Endodermal cell (in vitro differentiated cells): Measurements from ENCODE around the gene ZNF585A. TPM values are rescaled to one million over a fixed set of nuclear protein-coding genes. Genes with fewer than 3 reads are reported as not detected.
"Not testable (repeated sequence)": the region's sequence is repeated elsewhere in the genome, so short reads cannot be mapped to it uniquely, and the experiment has no call there.

ENCODE experiments used
- DNase-seq: peaks from one replicate; pipeline ENCODE4 v3.0.0-alpha.2; 2017
- H3K27ac ChIP-seq: 2 replicates; pipeline ENCODE4 v1.5.1; 2013; ENCODE audit warnings: mild to moderate bottlenecking, low read depth, low read length, moderate library complexity
- H3K27me3 ChIP-seq: 2 replicates; pipeline ENCODE4 v1.6.1; 2013; ENCODE audit warnings: mild to moderate bottlenecking, low read length, moderate library complexity; ENCODE audit not compliant: insufficient read depth, control insufficient read depth, poor library complexity, severe bottlenecking
- H3K36me3 ChIP-seq: 2 replicates; pipeline ENCODE4 v1.7.0; 2013; ENCODE audit warnings: mild to moderate bottlenecking, low read length, moderate library complexity; ENCODE audit not compliant: control insufficient read depth, insufficient read depth
- H3K4me1 ChIP-seq: one replicate; pipeline ENCODE4 v1.7.0; 2013; ENCODE audit warnings: low read length; ENCODE audit not compliant: control insufficient read depth, insufficient read depth
- H3K4me3 ChIP-seq: 2 replicates; pipeline ENCODE4 v1.5.1; 2013; ENCODE audit warnings: mild to moderate bottlenecking, low read length, moderate library complexity
- H3K9ac ChIP-seq: 2 replicates; pipeline ENCODE4 v1.6.1; 2013; ENCODE audit warnings: mild to moderate bottlenecking, low read length, moderate library complexity; ENCODE audit not compliant: poor library complexity, severe bottlenecking; ENCODE audit errors: extremely low read depth
- H3K9me3 ChIP-seq: 2 replicates; pipeline ENCODE4 v1.6.1; 2013; ENCODE audit warnings: mild to moderate bottlenecking, low read length, moderate library complexity; ENCODE audit not compliant: control insufficient read depth
- H3K27ac Mint-ChIP-seq: 2 replicates; pipeline ENCODE4 v1.8.0; 2020; ENCODE audit warnings: mixed read lengths
- H3K27me3 Mint-ChIP-seq: 2 replicates; pipeline ENCODE4 v1.8.0; 2021; ENCODE audit warnings: mild to moderate bottlenecking, mixed read lengths; ENCODE audit not compliant: insufficient read depth
- H3K36me3 Mint-ChIP-seq: 2 replicates; pipeline ENCODE4 v1.8.0; 2020; ENCODE audit warnings: low read depth, mixed read lengths
- H3K4me1 Mint-ChIP-seq: 2 replicates; pipeline ENCODE4 v1.8.0; 2020; ENCODE audit warnings: mixed read lengths
- H3K4me3 Mint-ChIP-seq: 2 replicates; pipeline ENCODE4 v1.8.0; 2020; ENCODE audit warnings: mild to moderate bottlenecking, moderate library complexity, mixed read lengths
- H3K9me3 Mint-ChIP-seq: 2 replicates; pipeline ENCODE4 v1.8.0; 2020; ENCODE audit warnings: mild to moderate bottlenecking, mixed read lengths
- WGBS, 2 experiments: methylation state at CpG; one replicate each; pipeline versions ENCODE4 v1.1.5 to v1.1.7; 2013; ENCODE audit warnings: missing lambda C conversion rate in 2 of 2, mixed read lengths in 1 of 2; ENCODE audit not compliant: insufficient coverage in 1 of 2, insufficient read length in 1 of 2; 5-methylcytosine and 5-hydroxymethylcytosine counted together
- total RNA-seq, 2 donors: library from RNA; stranded (reverse); fragmentation: NEBNext Ultra II Directional in 1 of 2; extraction: Animal tissue kit (Norgen Biotek cat#: 25700) in 1 of 2; gene quantifications; 2 replicates in 1 of 2; 3 replicates in 1 of 2; pipeline ENCODE4 v1.2.1, GENCODE V29; 2021
- TF ChIP-seq, protein P1 (sequence below): fragments of 200-600 bp; sonication (generic); conservative IDR thresholded peaks from 2 replicates; pipeline ENCODE4 v1.5.0; 2021; ENCODE audit warnings: antibody characterized with exemption, mild to moderate bottlenecking

ZNF585A gene
- total RNA-seq, 2 donors from 2014 or later = 6.2 to 19.6 TPM

DNA sequence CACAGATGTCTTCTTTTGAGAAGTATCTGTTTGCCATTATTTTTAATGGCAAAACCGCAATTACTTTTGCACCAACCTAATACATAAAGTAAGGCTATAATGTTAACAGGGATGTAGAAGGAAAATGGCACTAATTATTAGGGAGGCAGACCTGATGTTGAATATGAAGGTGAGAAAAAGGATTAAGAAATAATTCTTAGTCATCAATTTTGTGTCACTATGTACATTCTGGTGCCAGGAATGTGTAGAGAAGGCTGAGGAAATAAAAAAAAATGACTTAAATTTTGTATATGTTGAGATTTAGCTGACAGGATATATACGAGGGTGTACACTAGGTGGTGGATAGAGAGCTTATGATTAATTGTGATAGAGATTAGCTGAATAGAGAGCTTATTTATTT, 25.3 kb upstream of the ZNF585A start:
- H3K27me3 ChIP-seq = no peaks in the 10 kb centered on the region
- Mint-ChIP-seq H3K36me3 (peaks cover 31% of the 10 kb centered on the region), H3K9me3 (peaks cover 42% of the 10 kb centered on the region), H3K27ac (no peak overlapping the region), H3K27me3 (no peaks in the 10 kb centered on the region), H3K4me1 (no peaks in the 10 kb centered on the region), H3K4me3 (no peak overlapping the region)
- no peak overlapping the region for H3K27ac ChIP-seq
- H3K4me1 ChIP-seq = no peaks in the 10 kb centered on the region
- no peak overlapping the region for H3K9ac ChIP-seq
- peaks cover 18% of the 10 kb centered on the region for H3K9me3 ChIP-seq
- DNase-seq = no peak
- WGBS, 2 experiments = 90% methylated on average over 1 of the region's 2 CpGs; no CpG with 5 or more reads in 1 of the 2 experiments
- H3K4me3 ChIP-seq = no peak overlapping the region
- H3K36me3 ChIP-seq = no peaks in the 10 kb centered on the region
- TF ChIP-seq, protein P1, sequence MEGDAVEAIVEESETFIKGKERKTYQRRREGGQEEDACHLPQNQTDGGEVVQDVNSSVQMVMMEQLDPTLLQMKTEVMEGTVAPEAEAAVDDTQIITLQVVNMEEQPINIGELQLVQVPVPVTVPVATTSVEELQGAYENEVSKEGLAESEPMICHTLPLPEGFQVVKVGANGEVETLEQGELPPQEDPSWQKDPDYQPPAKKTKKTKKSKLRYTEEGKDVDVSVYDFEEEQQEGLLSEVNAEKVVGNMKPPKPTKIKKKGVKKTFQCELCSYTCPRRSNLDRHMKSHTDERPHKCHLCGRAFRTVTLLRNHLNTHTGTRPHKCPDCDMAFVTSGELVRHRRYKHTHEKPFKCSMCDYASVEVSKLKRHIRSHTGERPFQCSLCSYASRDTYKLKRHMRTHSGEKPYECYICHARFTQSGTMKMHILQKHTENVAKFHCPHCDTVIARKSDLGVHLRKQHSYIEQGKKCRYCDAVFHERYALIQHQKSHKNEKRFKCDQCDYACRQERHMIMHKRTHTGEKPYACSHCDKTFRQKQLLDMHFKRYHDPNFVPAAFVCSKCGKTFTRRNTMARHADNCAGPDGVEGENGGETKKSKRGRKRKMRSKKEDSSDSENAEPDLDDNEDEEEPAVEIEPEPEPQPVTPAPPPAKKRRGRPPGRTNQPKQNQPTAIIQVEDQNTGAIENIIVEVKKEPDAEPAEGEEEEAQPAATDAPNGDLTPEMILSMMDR = no peak

DNA sequence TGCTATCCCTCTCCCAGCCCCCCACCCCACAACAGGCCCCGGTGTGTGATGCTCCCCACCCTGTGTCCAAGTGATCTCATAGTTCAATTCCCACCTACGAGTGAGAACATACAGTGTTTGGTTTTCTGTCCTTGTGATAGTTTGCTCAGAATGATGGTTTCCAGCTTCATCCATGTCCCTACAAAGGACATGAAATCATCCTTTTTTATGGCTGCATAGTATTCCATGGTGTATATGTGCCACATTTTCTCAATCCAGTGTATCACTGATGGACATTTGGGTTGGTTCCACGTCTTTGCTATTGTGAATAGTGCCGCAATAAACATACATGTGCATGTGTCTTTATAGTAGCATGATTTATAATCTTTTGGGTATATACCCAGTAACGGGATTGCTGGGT, 24.6 kb upstream of the ZNF585A start:
- 92% methylated on average over 5 of the region's 5 CpGs; no CpG with 5 or more reads in 1 of the 2 experiments for WGBS, 2 experiments
- Mint-ChIP-seq H3K36me3 (peaks cover 33% of the 10 kb centered on the region), H3K9me3 (peaks cover 45% of the 10 kb centered on the region)
- not testable (repeated sequence) for DNase-seq, H3K4me3 ChIP-seq, H3K27ac Mint-ChIP-seq, H3K27me3 ChIP-seq, H3K27ac ChIP-seq, H3K27me3 Mint-ChIP-seq, H3K4me1 Mint-ChIP-seq, H3K36me3 ChIP-seq, H3K9ac ChIP-seq, H3K4me3 Mint-ChIP-seq, H3K4me1 ChIP-seq
- peaks cover 14% of the 10 kb centered on the region for H3K9me3 ChIP-seq

DNA sequence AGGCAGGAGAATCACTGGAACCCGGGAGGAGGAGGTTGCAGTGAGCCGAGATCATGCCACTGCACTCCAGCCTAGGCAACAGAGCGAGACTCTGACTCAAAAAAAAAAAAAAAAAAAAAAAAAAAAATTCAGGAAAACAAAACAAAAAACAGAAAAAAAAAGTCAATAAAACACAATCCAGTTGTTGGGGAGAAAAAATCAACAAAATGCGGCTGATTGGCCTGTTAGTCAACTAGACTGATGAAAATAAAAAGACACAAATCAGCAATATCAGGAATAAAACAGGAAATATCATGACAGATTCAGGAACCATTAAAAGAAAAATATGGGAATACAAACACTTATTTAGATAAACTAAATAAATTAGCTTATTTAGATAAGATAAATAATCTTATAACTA, 22.8 kb upstream of the ZNF585A start:
- H3K4me1 ChIP-seq, H3K27ac Mint-ChIP-seq, H3K27ac ChIP-seq, H3K36me3 ChIP-seq, H3K9ac ChIP-seq, H3K27me3 ChIP-seq, H3K27me3 Mint-ChIP-seq, H3K4me3 Mint-ChIP-seq, H3K4me1 Mint-ChIP-seq, H3K4me3 ChIP-seq, DNase-seq: not testable (repeated sequence)
- 98% methylated on average over 3 of the region's 4 CpGs; no CpG with 5 or more reads in 1 of the 2 experiments for WGBS, 2 experiments
- H3K9me3 ChIP-seq = peaks cover 27% of the 10 kb centered on the region
- Mint-ChIP-seq H3K36me3 (peaks cover 41% of the 10 kb centered on the region), H3K9me3 (peaks cover 55% of the 10 kb centered on the region)

DNA sequence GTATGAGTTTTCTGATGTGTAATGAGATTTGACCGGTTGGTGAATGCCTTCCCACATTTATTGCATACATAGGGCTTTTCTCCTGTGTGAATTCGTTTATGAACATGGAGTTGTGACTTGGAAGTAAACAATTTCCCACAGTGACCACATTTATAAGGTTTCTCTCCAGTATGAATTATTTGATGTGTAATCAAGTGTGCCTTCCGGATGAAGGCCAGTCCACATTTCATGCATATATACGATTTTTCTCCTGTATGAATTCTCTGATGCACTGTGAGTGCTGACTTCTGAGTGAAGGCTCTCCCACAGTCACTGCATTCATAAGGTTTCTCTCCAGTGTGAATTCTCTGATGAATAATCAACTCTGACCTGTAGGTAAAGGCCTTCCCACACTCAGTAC, 13.6 kb upstream of the ZNF585A start:
- H3K4me3 ChIP-seq = peak overlapping the region; percentile 40
- not testable (repeated sequence) for H3K9ac ChIP-seq, DNase-seq, H3K27ac ChIP-seq, H3K27me3 Mint-ChIP-seq, H3K27ac Mint-ChIP-seq, H3K27me3 ChIP-seq, H3K4me1 Mint-ChIP-seq, H3K4me1 ChIP-seq, H3K4me3 Mint-ChIP-seq
- H3K36me3 ChIP-seq = peaks cover 27% of the 10 kb centered on the region
- H3K36me3 Mint-ChIP-seq = peaks cover 67% of the 10 kb centered on the region
- WGBS, 2 experiments = 93% methylated on average over 2 of the region's 4 CpGs; no CpG with 5 or more reads in 1 of the 2 experiments
- H3K9me3 ChIP-seq = peaks cover 62% of the 10 kb centered on the region
- peaks cover 85% of the 10 kb centered on the region for H3K9me3 Mint-ChIP-seq
